Inflammatory macrophage treated with lipopolysaccharide for 1 hour (primary cell): ENCODE measurements around the gene SCRT2.
A peak's percentile ranks its signal among the peaks of the same experiment; 100 is the strongest.
"Not testable (repeated sequence)": the region's sequence is repeated elsewhere in the genome, so short reads cannot be mapped to it uniquely, and the experiment has no call there.

Source experiments
- DNase-seq, 2 donors: peaks; one replicate each; pipeline ENCODE4 v3.0.0-alpha.2; 2020 to 2022

SCRT2 gene

DNA sequence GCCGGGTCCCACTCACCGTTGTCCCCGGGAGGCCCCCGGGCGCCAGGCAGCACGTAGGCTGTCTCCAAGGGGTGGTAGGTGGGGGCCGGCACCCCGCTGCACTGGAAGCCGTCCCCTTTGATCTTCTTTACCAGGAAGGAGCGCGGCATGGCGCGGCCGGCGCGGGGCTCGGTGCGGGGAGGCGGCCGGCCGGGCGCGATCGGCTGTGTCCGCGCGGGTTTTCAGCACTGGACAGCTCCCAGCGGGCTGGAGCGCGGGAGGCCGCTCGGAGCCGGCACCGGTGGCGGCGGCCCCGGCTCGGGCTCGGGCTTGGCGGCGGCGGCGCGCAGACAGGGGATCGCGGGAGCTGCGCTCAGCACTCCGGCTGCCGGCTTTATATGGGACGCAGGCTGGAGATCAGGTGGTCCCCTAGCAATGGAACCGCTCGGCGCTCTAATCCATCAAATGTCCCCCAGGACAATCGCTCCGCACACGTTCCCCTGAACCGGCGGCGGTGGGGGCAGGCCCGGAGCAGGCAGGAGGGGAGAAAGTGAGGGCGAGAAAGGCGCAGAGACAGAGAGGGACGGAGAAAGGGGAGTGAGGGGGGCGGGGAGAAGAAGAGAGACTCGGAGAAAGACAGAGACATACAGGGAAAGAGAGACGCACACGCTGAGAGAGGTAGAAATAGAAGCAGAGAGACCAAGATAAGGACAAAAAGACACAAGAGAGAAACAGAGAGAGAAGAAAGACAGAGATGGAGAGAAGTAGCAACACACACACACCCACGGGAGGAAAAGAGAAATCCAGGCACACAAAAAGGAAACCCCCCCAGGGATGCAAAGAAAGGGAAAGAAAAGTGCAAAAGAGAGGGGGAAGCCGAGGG is at the start of gene SCRT2:
SCRT2 (minus strand) TSS at position 350 of the 862 bp plus-strand sequence; CDS start at position 149, 201 bp downstream.
- peak in 1 of 2 donors; percentile 76 for DNase-seq

DNA sequence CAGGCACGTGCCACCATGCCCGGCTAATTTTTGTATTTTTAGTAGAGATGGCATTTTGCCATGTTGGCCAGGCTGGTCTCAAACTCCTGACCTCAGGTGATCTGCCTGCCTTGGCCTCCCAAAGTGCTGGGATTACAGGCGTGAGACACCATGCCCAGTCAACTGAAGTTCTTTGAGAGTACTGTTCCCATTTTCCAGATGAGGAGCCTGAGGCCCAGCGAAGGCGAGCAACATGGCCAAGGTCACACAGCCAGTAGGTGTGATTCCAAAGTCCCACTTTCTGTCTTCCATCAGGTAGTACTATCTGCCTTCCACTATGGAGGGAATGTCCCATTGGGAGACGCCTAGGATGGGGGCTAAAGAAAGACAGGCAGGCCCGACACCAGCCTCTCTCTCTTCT is 49.2 kb upstream of the SCRT2 start:
- not testable (repeated sequence) for DNase-seq

DNA sequence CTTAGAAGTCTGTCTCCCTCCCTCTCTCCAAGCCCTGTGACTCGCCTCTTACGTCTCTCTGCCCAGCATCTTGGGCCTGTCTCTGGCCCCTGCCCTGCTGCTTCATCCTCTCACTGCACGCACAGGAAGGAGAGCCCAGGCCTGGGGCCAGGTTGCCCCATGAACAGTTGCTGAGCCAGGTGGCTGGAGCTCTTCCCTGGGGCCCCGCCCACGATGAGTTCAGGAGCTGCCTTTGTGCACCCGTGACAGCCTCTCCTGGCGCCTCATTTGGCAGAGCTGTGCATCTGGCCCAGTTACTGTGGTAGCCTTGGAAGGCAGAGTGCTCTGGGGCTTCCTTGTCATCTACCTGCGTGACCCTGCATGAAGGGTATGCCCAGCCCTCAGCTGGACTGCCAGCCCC is 48.2 kb upstream of the SCRT2 start:
- DNase-seq, result no peak

DNA sequence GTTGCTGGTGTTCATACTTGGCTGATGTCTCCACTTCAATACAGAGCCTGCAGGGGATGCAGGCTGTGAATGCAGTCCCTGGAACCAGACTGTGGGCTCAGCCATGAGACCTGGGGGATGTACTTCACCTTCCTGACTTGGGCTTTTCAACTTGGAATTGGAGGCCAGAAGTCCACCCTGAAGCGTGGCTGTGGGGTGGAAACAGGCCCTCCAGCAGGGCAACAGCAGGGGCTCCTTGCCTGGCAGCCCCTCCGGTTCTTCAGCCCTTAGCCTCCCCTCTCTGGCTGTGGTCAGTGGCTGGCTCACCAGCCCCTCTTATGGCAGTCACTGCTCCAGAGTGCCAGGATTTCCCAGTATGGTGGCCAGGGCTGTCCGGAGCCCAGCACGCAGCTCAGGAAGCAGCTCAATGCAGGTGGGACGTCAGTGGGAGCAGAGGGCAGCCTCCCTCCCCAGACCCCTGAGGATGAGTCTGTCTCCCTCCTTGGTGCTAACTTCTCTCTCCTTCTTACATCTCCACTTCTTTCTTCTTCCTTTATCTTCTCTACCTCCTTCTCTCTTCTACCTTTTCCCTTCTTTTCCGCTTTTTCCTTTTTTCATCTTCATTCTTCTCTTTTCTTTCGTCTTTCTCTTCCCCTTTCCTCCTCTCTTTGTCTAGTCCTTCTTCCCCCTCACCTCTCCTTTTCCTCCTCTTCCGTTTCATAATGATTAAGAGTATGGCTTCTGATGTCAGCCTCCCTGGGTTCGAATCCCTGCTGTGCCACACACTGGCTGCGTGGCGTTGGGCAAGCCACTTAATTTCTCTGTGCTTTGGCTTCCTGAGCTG is 47.4 kb upstream of the SCRT2 start:
- no peak for DNase-seq

DNA sequence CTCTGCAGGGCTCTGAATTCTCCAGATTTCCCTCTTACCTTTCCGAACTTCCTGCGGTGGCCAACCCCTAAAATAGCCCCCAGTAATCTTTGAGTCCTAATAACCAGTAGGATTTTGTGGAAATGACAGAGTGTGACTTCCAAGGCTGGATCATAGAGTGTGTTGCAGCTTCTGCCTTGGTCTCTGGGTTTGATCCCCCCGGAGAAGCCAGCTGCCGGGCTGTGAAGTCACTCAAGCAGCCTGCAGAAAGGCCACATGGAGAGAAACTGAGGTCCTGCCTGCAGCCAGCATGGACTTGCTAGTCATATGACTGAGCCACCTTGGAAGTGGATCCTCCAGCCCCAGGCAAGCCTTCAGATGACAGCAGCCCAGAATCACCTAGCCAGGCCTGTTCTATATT is 46.3 kb upstream of the SCRT2 start:
- no peak for DNase-seq

DNA sequence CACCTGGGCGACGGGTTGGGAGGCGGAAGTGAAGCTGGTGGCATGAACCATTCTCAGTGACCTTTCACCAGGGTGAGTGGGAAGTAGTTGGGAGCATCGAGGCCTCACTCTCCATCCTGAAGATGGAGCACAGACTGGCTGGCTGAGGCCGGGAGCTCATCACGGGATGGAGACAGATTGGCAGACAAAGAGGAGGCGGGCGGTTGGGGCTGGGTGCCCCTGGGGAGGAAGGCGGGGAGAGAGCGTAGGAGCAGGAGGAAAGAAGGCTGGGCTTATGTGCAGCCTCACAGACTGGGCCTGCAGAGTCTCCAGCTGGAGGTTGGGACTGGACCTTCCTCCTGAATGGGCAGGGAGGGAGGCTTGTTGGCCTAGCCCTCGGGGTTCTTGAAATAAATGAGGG is 44.2 kb upstream of the SCRT2 start:
- DNase-seq, result no peak

DNA sequence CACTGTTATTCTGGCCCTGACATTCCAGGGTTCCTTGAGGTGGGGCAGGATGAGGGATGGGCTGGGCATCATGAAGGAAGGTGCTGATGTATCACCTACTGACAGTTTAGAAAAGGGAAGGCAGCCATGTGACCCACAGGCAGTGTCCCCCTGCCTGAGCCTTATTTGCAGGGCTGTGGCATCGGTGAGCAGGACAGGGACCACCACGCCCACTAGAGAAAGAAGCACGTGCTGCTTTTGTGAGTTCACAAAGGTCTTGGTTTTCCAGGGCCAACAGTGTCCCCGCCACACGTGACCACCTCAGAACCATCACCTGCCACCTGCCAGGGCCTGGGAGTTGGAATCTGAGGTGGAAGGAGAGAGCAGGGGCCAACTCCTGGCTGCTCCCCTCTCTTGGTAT is 43.5 kb upstream of the SCRT2 start:
- no peak for DNase-seq

DNA sequence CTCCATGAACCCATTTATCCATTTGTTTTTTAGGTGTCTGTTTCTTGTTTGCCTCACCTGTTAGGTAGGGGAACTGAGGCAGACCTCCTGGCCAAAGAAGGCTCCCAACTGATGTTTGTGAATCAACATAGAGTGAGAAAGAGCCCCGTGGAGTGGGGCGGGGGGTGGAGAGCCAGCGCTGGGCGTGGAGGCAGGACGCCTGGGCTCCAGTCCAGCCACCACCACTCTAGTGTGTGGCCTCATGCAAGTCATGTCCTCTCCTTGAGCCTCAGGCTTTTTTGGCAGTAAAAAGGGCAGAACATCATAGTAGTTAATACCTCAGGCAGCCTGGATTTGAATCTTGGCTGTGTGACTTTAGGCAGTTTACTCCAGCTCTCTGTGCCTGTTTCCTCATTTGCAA is 42.2 kb upstream of the SCRT2 start:
- no peak for DNase-seq

DNA sequence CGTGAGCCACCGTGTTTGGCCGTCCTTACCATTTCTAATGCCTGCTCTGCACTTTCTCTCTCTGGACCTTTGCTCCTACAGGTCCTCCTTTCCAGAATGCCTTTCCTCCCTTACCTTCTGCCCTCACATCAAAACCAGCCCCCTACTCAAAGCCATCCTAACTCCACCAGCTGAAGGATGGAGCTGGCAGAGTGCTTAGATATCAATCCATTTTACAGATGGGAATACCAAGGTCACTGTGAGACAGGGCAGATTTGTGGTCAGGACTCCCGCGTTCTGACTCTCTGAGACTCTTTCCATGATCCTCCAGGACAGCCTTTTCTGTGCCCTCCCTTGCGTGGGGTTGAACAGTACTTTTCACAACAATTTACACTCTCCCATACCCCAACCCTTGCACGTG is 41.7 kb upstream of the SCRT2 start:
- no peak for DNase-seq

DNA sequence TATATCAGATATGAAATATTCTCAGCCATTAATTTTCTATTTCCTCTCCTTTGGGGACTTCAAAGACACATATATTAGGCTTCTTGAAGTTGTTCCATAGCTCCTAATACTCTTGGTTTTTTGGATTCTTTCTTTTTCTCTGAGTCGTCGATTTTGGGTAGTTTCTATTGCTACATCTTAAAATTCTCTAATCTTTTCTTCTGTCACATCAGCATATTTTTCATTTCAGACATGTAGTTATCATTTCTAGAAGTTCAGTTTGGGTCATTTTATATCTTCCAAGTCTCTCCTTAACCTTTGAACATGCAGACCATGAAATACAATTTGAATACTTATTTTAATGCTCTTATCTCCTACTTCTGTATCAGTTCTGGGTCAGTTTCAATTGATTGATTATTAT is 38.9 kb upstream of the SCRT2 start:
- DNase-seq, result no peak

DNA sequence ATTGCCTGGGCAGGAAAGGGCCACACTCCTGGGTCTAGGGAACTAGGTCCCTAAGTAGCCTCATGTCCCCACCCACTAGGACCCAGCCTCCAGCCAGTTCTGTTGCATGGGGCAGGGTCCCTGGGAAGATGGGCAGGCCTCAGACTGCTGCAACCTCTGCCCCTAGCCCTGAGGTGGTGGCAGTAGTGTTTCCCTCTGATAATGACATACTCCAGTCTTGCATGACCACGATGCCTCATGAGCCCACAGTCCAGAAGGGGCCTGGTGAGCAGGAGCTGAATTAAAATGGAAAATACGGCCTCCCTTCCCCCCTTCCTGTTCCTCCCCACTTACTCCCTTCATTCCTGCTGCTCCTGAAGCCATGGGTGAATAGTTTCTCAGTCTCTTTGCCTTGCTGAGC is 36.0 kb upstream of the SCRT2 start:
- no peak for DNase-seq

DNA sequence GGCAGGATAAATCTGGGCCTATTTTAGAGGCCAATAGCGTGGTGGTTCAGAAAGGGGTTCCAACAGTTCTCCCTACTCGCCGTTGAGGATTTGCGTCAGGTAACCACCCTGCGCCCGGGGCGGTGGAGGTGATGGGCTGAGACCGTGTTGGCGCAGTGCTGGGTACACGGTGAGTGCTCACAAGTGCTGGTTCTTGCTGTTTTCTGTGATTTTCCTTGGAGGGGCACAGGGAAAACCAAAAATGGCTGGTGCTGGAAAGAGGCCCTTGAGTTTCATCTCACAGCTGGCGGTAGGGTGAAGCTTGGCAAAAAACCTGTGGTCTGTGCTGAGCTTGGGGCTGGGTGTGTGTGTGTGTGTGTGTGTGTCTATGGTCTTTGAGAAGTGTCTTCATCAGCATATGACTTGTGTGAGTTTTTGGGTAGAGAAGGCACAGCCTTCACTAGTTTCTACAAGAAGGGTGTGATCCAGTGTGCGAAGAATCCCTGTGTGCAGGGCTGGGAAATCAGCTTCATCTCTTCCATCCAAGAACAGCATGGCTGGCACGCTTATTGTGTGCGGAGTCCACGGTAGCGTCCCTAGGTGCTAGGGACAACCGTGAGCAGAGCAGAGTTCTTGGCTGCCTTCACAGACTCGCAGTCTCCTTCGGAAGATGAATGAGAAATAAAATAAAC is 35.3 kb upstream of the SCRT2 start:
- no peak for DNase-seq

DNA sequence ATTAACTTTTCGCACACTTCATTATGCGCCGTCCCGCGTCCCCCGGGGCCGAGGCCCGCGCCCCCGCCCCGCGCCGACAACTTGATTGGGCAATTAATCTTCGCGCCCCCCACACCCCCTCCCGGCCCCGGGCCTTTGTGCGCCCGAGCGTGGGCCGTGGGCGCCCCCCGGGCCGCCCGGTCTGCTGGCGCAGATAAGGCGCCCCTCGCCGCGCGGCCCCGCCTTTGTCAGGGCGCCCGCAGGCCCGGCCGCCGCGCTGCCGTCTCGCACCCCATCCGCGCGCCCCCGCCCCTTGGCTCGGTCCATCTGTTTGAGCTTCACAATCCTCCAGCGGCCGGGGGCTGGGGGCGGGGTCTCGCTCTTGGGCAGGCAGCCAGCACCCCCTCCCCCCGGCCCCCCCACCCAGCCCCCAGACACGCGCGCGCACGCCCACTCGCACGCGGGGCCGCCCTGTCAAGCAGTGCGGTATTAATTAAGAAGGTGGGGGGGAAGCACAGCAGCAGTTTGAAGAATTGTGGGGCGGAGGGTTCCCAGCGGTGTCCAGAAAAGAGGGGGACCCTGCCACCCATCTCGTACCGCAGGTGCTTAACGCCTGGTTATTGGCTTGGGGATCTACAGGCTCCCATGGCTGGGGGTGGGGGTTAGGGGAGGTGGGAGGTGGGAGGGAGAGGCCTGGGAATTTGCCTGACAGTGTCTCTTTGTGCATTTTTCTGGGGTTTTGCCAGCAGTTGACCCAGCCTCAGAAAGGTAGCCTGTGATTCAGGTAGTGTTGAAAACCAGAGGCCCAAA is 34.6 kb upstream of the SCRT2 start:
- DNase-seq, result no peak

DNA sequence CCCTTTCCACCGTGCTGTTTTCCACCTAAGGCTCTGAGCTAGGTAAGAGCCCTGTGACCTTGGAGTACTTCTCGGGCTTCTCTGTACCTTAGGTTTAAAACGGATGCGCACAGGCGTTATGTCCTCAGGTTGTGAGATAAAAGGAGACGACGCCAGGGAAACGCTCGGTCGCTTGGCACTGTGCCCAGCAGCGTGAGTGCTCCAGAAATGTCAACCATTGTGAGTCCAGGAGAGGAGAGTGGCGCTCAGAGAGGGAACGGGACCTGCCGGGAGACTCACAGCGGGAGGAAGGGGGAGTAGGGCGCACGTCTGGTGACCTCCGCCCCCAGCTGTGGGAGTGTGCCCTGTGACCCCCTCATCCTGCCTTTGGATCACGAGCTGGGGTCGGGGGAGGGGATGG is 33.8 kb upstream of the SCRT2 start:
- DNase-seq, result no peak

DNA sequence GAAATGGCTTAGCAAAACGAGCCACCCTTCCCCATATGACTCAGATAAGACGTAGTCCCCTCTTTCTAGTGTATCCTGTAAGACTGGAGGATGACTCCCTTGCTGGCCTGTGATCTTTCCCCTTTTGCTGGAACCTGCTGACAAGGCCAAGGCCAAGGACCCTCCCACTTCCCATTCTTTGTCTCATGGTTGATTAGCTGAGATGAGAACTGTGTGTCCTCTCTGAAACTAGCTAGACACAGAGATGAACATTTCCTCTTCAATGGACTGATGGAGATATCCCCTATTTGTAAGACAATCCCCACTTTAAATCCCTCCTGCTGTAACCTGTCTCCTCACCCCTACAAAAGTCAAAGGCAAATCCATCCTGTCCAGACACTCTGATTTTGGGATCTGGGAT is 33.4 kb upstream of the SCRT2 start:
- DNase-seq, result no peak

DNA sequence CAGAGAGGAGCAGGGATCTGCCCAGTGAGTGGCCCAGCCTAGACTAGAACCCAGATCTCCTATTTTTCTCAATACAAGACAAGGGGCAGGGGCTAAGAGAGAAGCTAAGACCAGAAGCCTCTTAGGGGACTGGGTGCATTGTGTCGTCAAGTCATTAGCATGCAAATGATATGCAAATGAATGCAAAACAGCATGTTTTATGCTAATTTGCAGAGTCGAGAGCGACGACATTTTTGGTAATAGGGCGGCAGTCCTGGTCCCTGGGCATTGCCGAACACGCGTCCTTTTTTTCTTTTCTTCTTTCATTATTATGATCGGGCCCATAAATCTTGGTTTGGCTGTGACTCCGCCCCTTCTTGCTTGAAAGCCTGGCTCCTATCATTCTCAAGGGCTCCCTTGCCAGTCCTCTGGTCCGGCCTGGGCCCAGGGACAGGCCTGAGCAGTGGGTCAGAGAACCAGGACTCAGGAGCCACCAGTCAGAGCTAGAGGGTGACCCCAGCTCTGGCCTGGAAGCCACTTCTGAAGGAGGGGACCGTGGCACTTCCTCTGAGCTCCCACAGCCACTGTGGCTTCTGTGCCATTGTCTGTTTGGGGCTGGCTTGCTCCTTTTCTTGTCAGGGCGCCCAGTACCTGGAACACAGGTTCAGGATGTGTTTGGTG is 32.0 kb upstream of the SCRT2 start:
- no peak for DNase-seq

DNA sequence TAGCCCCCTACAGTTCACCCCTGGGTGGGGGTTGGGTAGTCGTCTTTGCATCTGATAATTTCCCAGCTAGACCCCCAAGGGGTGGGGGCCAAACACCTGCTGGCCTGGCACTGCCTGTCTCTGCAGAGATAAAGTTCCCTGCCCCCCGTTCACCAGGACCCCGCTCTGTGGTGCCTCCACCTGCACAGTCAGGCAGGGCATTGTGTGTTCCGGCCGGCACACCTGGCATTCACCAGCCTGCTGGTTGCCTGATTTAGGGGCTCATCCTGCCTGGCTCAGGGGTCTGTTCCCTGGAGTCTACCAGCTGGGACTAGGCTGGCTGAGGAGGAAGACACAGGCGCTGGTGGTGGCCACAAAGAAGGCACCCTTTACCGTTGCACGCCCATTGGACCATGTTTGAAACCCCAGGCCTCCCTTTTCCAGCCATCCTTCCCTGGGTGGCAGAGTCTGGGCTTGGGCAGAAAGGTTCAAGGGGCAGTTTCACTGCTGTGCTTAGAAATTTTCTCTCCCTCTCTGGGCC is 30.8 kb upstream of the SCRT2 start:
- no peak for DNase-seq

DNA sequence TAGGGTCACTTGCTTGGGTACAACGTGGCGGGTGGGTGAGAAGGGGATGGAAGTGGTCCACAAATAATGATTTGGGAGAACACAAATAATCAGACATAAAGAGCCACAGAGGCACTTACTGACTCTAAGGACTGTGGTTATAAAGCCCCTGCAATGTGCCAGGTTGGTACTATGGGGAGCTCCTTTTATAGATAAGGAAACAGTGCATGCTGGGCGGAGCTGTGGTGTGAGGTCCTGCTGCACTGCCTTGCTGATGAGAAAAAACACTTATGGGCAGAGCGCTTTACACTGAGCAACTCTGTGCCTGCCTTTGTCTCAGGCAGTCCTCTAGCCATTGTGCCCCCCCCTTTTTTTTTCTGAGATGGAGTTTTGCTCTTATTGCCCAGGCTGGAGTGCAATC is 29.1 kb upstream of the SCRT2 start:
- DNase-seq, result no peak

DNA sequence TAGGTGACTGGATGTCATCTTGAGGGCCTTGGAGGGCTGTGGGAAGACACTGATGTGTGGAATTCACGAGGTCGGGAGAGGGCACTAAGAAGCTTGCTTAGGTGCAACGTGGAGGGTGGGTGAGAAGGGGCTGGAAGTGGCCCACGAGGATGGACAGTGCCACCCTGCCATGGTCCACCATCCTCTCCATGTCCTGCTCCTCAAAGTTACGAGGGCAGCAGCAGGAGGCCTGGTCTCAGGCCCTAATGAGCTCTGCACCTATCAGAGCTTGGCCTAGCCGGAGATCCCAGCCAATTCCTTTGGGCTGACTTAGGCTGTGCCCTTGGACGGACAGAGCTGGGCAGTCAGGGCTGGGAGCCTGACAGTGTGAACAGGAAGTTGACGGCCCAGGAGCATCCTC is 27.8 kb upstream of the SCRT2 start:
- DNase-seq, result no peak

DNA sequence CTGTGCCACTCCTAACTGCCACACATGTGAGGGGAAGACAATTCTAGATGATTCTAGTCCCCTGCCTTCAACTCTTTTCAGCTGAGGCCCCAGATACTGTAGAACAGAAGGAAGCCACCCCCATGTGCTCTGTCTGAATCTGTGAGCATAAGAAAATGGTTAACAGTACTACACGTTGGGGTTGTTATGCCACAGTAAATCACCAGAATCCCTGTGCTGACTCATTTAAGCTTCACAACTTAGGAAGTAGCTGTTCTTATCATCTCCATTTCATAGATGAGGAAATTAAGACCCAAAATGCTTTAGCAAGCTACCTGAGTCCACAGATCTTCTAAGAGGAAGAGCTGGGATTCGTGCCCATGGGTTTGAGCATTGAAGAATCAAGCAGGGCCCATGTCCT is 27.4 kb upstream of the SCRT2 start:
- no peak for DNase-seq

DNA sequence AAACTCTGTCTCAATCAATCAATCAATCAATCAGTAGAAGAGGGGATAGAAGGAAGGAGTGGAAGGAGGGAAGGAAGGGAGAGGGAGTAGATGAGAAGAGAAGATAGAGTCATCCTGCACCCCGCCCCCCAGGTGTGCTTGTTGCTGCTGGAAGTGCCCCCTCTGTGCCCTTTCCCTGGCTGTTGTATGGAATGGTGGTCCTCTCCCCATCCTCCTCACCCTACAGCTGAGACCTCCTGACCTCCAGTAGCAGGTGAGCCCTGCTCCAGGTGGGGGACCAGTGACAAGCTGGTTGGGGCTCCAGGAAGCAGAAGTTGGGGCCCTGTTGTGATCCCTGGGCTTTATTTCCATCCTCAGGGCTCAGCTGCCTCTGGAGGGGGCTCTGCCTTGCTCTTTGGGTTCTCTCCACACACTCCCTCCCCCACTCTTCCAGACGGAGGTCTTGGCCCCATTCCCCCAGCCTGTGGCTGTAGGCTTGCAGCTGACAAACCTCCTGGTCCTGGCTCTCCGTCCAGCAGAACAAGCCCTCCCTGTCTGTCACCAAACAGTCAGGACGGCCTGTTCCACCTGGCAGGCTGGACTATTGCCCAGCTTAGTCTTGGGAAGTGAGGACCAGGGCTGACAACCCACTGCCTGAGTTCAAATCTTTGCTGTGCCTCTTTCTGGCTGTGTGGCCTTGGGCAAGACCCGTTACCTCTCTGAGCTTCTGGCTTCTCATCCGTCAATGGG is 26.0 kb upstream of the SCRT2 start:
- DNase-seq, result no peak
